ENCODE data around the gene INPP5F.

INPP5F gene

DNA sequence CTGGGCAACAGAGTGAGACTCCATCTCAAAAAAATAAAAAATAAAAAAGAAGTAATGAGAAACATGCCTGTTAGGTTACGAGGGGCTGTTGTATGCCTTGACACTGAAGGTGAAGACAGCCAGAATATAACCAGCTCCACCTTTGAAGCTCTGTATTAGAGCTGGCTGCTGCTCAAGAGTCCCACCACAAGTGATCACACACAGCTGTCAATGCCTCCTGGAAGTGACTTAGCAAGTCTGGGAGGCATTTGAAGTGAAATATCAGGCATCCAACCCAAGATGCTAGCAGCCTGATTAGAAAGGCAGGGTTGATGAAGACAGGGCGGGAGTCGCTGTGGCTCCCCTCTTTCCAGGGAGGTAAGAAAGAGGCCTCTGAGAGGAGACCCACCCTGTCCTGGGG lies 34.1 kb upstream of the INPP5F start:
- H3K9me3 ChIP-seq = no peaks in the 10 kb centered on the region
- H3K4me3 ChIP-seq (ENCODE audit: low read depth, low read length) = no peak overlapping the region
- H3K4me1 ChIP-seq = peaks cover 12% of the 10 kb centered on the region
- DNase-seq = no peak
- H3K36me3 ChIP-seq = no peaks in the 10 kb centered on the region
- TF ChIP-seq, protein P1, sequence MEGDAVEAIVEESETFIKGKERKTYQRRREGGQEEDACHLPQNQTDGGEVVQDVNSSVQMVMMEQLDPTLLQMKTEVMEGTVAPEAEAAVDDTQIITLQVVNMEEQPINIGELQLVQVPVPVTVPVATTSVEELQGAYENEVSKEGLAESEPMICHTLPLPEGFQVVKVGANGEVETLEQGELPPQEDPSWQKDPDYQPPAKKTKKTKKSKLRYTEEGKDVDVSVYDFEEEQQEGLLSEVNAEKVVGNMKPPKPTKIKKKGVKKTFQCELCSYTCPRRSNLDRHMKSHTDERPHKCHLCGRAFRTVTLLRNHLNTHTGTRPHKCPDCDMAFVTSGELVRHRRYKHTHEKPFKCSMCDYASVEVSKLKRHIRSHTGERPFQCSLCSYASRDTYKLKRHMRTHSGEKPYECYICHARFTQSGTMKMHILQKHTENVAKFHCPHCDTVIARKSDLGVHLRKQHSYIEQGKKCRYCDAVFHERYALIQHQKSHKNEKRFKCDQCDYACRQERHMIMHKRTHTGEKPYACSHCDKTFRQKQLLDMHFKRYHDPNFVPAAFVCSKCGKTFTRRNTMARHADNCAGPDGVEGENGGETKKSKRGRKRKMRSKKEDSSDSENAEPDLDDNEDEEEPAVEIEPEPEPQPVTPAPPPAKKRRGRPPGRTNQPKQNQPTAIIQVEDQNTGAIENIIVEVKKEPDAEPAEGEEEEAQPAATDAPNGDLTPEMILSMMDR (IDR thresholded peaks at IDR 0.05; ENCODE audit: low read depth, low read length) = no peak
- no peaks in the 10 kb centered on the region for H3K27me3 ChIP-seq

DNA sequence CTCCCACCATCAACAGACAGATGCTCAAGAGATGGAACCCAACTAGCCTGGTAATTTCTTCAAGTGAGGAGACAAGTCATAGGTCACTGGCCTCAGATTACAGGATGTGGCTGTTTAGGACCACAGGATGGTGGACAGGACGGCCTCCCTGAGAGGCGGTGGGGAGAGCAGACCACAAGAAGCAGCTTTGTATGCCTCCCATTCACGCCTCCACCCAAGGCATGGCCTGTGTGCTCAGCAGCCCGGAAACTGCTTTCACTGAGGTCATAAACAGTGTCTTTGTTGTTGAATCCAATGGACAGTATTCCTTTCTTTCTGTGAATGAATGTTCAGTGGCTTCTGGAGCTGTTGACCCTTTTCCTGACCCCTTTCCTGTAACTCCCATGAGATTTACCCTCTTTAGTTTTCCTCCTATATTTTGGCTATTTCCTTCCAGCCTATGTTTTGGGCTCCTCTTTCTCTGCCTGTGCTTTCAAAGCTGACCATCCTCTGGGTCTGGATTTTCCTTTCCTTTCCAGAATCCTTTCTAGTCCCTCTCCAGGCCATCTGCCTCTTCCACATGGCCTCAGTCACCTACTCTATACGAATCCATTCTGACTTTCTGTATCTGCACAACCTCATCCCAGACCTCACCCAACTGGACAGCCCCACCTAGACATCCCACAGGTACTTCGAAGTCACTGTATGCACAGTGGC lies 32.4 kb upstream of the INPP5F start:
- H3K27me3 ChIP-seq = no peaks in the 10 kb centered on the region
- DNase-seq = no peak
- no peaks in the 10 kb centered on the region for H3K36me3 ChIP-seq
- TF ChIP-seq, protein P1 (IDR thresholded peaks at IDR 0.05; ENCODE audit: low read depth, low read length) = no peak
- H3K4me3 ChIP-seq (ENCODE audit: low read depth, low read length) = no peak overlapping the region
- H3K9me3 ChIP-seq = no peaks in the 10 kb centered on the region
- peaks cover under 1% of the 10 kb centered on the region for H3K4me1 ChIP-seq

DNA sequence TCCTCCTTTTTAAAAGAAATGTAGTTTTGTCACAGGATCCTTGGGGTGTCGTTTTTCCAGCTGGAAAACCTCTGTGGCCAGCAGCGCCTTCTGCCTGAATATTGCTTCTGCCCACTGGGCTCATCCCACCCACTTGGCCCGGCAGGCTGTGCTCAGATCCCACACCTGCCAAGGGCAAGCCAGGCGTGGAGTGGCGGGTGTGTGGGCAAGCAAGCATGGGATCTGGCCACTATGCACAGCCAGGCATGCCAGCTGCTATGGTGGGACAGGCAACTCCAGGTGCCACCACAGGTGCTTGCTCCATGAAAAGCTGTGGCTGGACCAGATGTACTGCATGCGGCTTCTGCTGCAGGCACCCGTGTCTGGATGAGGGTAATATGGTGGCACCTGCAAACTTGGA lies 31.2 kb upstream of the INPP5F start:
- DNase-seq = no peak

DNA sequence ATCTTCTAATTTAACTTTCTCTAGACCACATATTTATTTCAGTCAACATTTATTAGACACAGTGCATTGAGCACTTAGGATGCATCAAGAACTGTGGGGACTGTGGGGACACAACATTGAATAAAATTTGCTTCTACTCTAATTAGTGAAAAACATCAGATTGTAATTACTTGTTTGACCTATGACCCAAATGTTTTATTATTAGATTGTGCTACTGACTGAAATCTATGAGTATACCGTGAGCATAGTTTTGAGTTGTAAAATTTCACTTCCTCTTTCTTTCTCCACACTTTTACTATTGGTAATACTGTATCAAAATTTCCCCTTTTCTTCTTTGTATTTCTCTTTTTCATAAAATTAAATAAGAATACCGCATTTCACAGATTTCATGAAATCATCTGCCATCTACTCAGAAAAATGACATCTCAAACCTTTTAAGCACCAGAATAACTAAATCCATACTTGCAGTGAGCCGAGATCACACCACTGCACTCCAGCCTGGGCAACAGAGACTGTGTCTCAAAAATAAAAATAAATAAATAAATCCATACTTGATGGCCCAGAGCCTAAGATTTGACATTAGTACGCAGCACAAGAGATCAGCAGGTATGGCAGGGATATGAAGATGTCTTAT lies 25.4 kb upstream of the INPP5F start:
- H3K4me1 ChIP-seq = no peaks in the 10 kb centered on the region

More for the DNA sequence above, 31.2 kb upstream of the INPP5F start:
- Histone ChIP-seq H3K27me3 (no peaks in the 10 kb centered on the region), H3K36me3 (no peaks in the 10 kb centered on the region), H3K9me3 (no peaks in the 10 kb centered on the region), H3K4me1 (no peaks in the 10 kb centered on the region), H3K4me3 (ENCODE audit: low read depth, low read length) (no peak overlapping the region)
- TF ChIP-seq, protein P1 (IDR thresholded peaks at IDR 0.05; ENCODE audit: low read depth, low read length) = no peak

DNA sequence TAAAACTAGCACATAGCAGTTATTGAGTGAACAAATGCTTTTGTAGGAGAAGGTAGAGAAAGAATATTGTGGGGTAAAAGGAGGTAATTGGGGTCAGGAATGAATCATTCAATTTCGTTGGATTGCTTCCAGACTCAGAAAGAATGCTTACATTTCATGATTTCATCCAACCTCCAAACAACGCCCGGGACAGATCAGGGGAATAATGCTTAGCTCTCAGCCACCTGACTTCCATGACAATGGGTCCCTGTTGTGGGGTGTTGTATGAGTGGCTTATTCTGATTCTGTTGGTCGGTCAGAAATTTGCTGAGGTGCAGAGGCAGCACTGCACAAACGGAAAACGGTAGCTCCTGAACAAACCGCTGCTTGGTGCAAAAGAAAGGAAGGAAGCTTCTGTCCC lies 24.0 kb upstream of the INPP5F start:
- no peaks in the 10 kb centered on the region for H3K9me3 ChIP-seq
- no peak for DNase-seq
- TF ChIP-seq, protein P1 (IDR thresholded peaks at IDR 0.05; ENCODE audit: low read depth, low read length) = no peak
- H3K4me3 ChIP-seq (ENCODE audit: low read depth, low read length) = no peak overlapping the region
- no peaks in the 10 kb centered on the region for H3K27me3 ChIP-seq
- H3K36me3 ChIP-seq = no peaks in the 10 kb centered on the region
- H3K4me1 ChIP-seq = no peaks in the 10 kb centered on the region

More for the DNA sequence above, 25.4 kb upstream of the INPP5F start:
- no peaks in the 10 kb centered on the region for H3K27me3 ChIP-seq
- H3K36me3 ChIP-seq = no peaks in the 10 kb centered on the region
- no peak for DNase-seq
- H3K9me3 ChIP-seq = no peaks in the 10 kb centered on the region
- no peak overlapping the region for H3K4me3 ChIP-seq (ENCODE audit: low read depth, low read length)
- TF ChIP-seq, protein P1 (IDR thresholded peaks at IDR 0.05; ENCODE audit: low read depth, low read length) = no peak

DNA sequence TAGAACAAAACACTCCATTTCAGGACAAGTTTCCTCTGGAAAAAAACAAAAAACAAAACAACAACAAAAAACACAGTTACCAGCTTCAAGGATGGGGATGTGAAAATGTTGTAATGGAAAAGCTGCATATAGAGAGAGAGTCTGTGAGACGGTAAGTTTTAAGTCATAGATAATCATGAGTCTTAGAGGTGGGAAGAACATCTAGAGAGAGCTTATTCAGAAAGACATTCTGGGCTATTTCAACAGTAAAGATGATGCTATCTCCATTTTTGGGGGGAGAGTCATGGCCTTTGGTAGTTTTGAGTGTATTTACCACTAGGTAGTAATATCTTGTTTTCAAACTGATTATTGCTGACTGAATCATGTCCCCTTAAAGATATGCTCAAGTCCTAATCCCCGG lies 23.3 kb upstream of the INPP5F start:
- Histone ChIP-seq H3K9me3 (no peaks in the 10 kb centered on the region), H3K4me3 (ENCODE audit: low read depth, low read length) (no peak overlapping the region), H3K27me3 (no peaks in the 10 kb centered on the region), H3K4me1 (no peaks in the 10 kb centered on the region), H3K36me3 (no peaks in the 10 kb centered on the region)
- TF ChIP-seq, protein P1 (IDR thresholded peaks at IDR 0.05; ENCODE audit: low read depth, low read length) = no peak
- DNase-seq = no peak

Measured in BE2C (cell line).